ENCODE data around the gene SPEM2.

The SPEM2 gene

GRCh38 chr17:7460850-7461660, 35.6 kb downstream of the SPEM2 start:
- DNase-seq (ENCODE audit: low read depth): no peak
- H3K4me3 ChIP-seq (ENCODE audit: low read depth, low read length): no peak overlapping the region
- no peak for TF ChIP-seq CTCF (IDR thresholded peaks at IDR 0.05; ENCODE audit: low read depth, low read length, missing control alignments)

GRCh38 chr17:7462474-7463371, 37.3 kb downstream of the SPEM2 start:
- TF ChIP-seq CTCF (IDR thresholded peaks at IDR 0.05; ENCODE audit: low read depth, low read length, missing control alignments): no peak
- DNase-seq (ENCODE audit: low read depth): no peak
- H3K4me3 ChIP-seq (ENCODE audit: low read depth, low read length): no peak overlapping the region

GRCh38 chr17:7463372-7463846, 38.0 kb downstream of the SPEM2 start:
- TF ChIP-seq CTCF (IDR thresholded peaks at IDR 0.05; ENCODE audit: low read depth, low read length, missing control alignments): no peak
- H3K4me3 ChIP-seq (ENCODE audit: low read depth, low read length): no peak overlapping the region
- DNase-seq (ENCODE audit: low read depth): no peak

- no peak overlapping the region for H3K4me3 ChIP-seq (ENCODE audit: low read depth, low read length)
- TF ChIP-seq CTCF (IDR thresholded peaks at IDR 0.05; ENCODE audit: low read depth, low read length, missing control alignments): no peak
- DNase-seq (ENCODE audit: low read depth): no peak
Observed at GRCh38 chr17:7464081-7464480, 38.7 kb downstream of the SPEM2 start.

- no peak overlapping the region for H3K4me3 ChIP-seq (ENCODE audit: low read depth, low read length)
- no peak for DNase-seq (ENCODE audit: low read depth)
- no peak for TF ChIP-seq CTCF (IDR thresholded peaks at IDR 0.05; ENCODE audit: low read depth, low read length, missing control alignments)
Observed at GRCh38 chr17:7465597-7466275, 40.3 kb downstream of the SPEM2 start.

- no peak for DNase-seq (ENCODE audit: low read depth)
- no peak overlapping the region for H3K4me3 ChIP-seq (ENCODE audit: low read depth, low read length)
- TF ChIP-seq CTCF (IDR thresholded peaks at IDR 0.05; ENCODE audit: low read depth, low read length, missing control alignments): no peak
Observed at GRCh38 chr17:7466318-7466638, 40.9 kb downstream of the SPEM2 start.

Measured in GM12864 (cell line).